Measurements from ENCODE around the gene ATP1B3. TPM values are rescaled to one million over a fixed set of nuclear protein-coding genes. Genes with fewer than 3 reads are reported as not detected.

ATP1B3 gene
- total RNA-seq, 2 donors from 2014 or later: 231 to 374 TPM

GRCh38 chr3:141853081-141853601 lies 23.3 kb upstream of the ATP1B3 start:
- intact Hi-C loops (cut with DNase I): no loop called here
- no peak for TF ChIP-seq CTCF (IDR thresholded peaks at IDR 0.05)
- H3K4me3 ChIP-seq: no peak overlapping the region
- peak overlapping the region; percentile 32 for H3K27ac ChIP-seq
- no peaks in the 10 kb centered on the region for H3K9me3 ChIP-seq
- DNase-seq: no peak
- H3K27me3 ChIP-seq: no peaks in the 10 kb centered on the region
- no peaks in the 10 kb centered on the region for H3K4me1 ChIP-seq
- no peak overlapping the region for H3K9ac ChIP-seq (ENCODE audit: low read depth in 2 of 2, low read length in 2 of 2)
- no peaks in the 10 kb centered on the region for H3K36me3 ChIP-seq

GRCh38 chr3:141853629-141854168 lies 22.7 kb upstream of the ATP1B3 start:
- DNase-seq: no peak
- intact Hi-C loops (cut with DNase I): no loop called here
- Histone ChIP-seq H3K4me1 (no peaks in the 10 kb centered on the region), H3K27ac (no peak overlapping the region), H3K9ac (ENCODE audit: low read depth in 2 of 2, low read length in 2 of 2) (no peak overlapping the region), H3K27me3 (no peaks in the 10 kb centered on the region), H3K9me3 (no peaks in the 10 kb centered on the region), H3K36me3 (no peaks in the 10 kb centered on the region), H3K4me3 (no peak overlapping the region)
- TF ChIP-seq CTCF (IDR thresholded peaks at IDR 0.05): no peak

GRCh38 chr3:141854599-141854998 lies 21.8 kb upstream of the ATP1B3 start:
- Histone ChIP-seq H3K27me3 (no peaks in the 10 kb centered on the region), H3K4me1 (no peaks in the 10 kb centered on the region), H3K27ac (no peak overlapping the region), H3K9me3 (no peaks in the 10 kb centered on the region), H3K36me3 (no peaks in the 10 kb centered on the region), H3K9ac (ENCODE audit: low read depth in 2 of 2, low read length in 2 of 2) (no peak overlapping the region), H3K4me3 (no peak overlapping the region)
- no peak for TF ChIP-seq CTCF (IDR thresholded peaks at IDR 0.05)
- intact Hi-C loops (cut with DNase I): no loop called here
- DNase-seq: no peak

GRCh38 chr3:141858312-141858711 lies 18.1 kb upstream of the ATP1B3 start:
- H3K9me3 ChIP-seq: no peaks in the 10 kb centered on the region
- intact Hi-C loops (cut with DNase I): no loop called here

GRCh38 chr3:141859651-141860050 lies 16.8 kb upstream of the ATP1B3 start:
- Histone ChIP-seq H3K4me3 (no peak overlapping the region), H3K27me3 (no peaks in the 10 kb centered on the region), H3K36me3 (no peaks in the 10 kb centered on the region), H3K4me1 (no peaks in the 10 kb centered on the region), H3K27ac (peak overlapping the region; percentile 18), H3K9ac (ENCODE audit: low read depth in 2 of 2, low read length in 2 of 2) (no peak overlapping the region), H3K9me3 (no peaks in the 10 kb centered on the region)
- intact Hi-C loops (cut with DNase I): loop anchor here (10.0 kb wide), 1 partner anchor 65 kb away; no protein-coding TSS in a partner anchor
- no peak for TF ChIP-seq CTCF (IDR thresholded peaks at IDR 0.05)
- DNase-seq: peak; percentile 41

More at GRCh38 chr3:141858312-141858711, 18.1 kb upstream of the ATP1B3 start:
- no peak overlapping the region for H3K4me3 ChIP-seq
- no peak overlapping the region for H3K27ac ChIP-seq
- H3K36me3 ChIP-seq: no peaks in the 10 kb centered on the region
- no peak overlapping the region for H3K9ac ChIP-seq (ENCODE audit: low read depth in 2 of 2, low read length in 2 of 2)
- H3K27me3 ChIP-seq: no peaks in the 10 kb centered on the region
- no peak for DNase-seq
- no peaks in the 10 kb centered on the region for H3K4me1 ChIP-seq
- no peak for TF ChIP-seq CTCF (IDR thresholded peaks at IDR 0.05)

Data from colonic mucosa (tissue), 4 donors.